HepG2 (cell line): ENCODE results near the gene RPL18. TPM values are rescaled to one million over a fixed set of nuclear protein-coding genes. Genes with fewer than 3 reads are reported as not detected.
A peak's percentile ranks its signal among the peaks of the same experiment; 100 is the strongest.

ENCODE experiments used
- ADNP ChIP-seq: sonication (generic); formaldehyde crosslinking; IDR thresholded peaks from 2 replicates; pipeline ENCODE4 v1.4.0; 2020; ENCODE audit warnings: missing genetic modification reagents
- AHR ChIP-seq: IDR thresholded peaks from 2 replicates; pipeline ENCODE4 v1.6.1; 2018; ENCODE audit warnings: missing genetic modification reagents, missing compliant biosample characterization
- ATRX ChIP-seq: sonication (generic); formaldehyde crosslinking; IDR thresholded peaks from 2 replicates; pipeline ENCODE4 v1.4.0; 2020; ENCODE audit warnings: missing genetic modification reagents, borderline replicate concordance
- BCL3 ChIP-seq: sonication (generic); formaldehyde crosslinking; IDR thresholded peaks from 2 replicates; pipeline ENCODE4 v1.5.1; 2020; ENCODE audit warnings: mild to moderate bottlenecking, missing genetic modification reagents, moderate library complexity
- CBX2 ChIP-seq, 2 experiments: fragments of 200-600 bp in 1 of 2; sonication (generic); formaldehyde crosslinking in 1 of 2; IDR thresholded peaks; 2 replicates each; pipeline versions ENCODE4 v1.7.0 to v1.8.1; 2018 to 2022; ENCODE audit warnings: low read depth in 2 of 2, low read length in 1 of 2, mild to moderate bottlenecking in 1 of 2, missing genetic modification reagents in 1 of 2
- CCDC6 ChIP-seq: sonication (generic); formaldehyde crosslinking; IDR thresholded peaks from 2 replicates; pipeline ENCODE4 v1.8.1; 2022; ENCODE audit warnings: mild to moderate bottlenecking, missing genetic modification reagents, moderate library complexity
- EEA1 ChIP-seq: sonication (generic); formaldehyde crosslinking; IDR thresholded peaks from 2 replicates; pipeline ENCODE4 v1.5.1; 2020; ENCODE audit warnings: mild to moderate bottlenecking, missing genetic modification reagents, borderline replicate concordance
- ETV6 ChIP-seq: sonication (generic); formaldehyde crosslinking; conservative IDR thresholded peaks from 2 replicates; pipeline ENCODE4 v1.4.0; 2020; ENCODE audit warnings: missing genetic modification reagents
- FOXK1 ChIP-seq: sonication (generic); formaldehyde crosslinking; IDR thresholded peaks from 2 replicates; pipeline ENCODE4 v1.4.0; 2020; ENCODE audit warnings: low read depth, missing genetic modification reagents, borderline replicate concordance
- FOXO1 ChIP-seq: sonication (generic); formaldehyde crosslinking; IDR thresholded peaks from 2 replicates; pipeline ENCODE4 v1.4.0; 2020; ENCODE audit warnings: missing genetic modification reagents
- HNF1A ChIP-seq, 2 experiments: sonication (generic) in 1 of 2; formaldehyde crosslinking in 1 of 2; IDR thresholded peaks; 2 replicates each; pipeline versions ENCODE4 v1.4.0 to v1.6.1; 2016 to 2020; ENCODE audit warnings: borderline replicate concordance in 1 of 2, low read depth in 1 of 2, mild to moderate bottlenecking in 1 of 2, missing genetic modification reagents in 1 of 2
- IKZF1 ChIP-seq: fragments of 450-650 bp; IDR thresholded peaks from 2 replicates; pipeline ENCODE4 v1.7.1; 2016
- KDM2A ChIP-seq: sonication (generic); formaldehyde crosslinking; IDR thresholded peaks from 2 replicates; pipeline ENCODE4 v1.4.0; 2020; ENCODE audit warnings: low read depth, missing genetic modification reagents, borderline replicate concordance
- KMT2B ChIP-seq: IDR thresholded peaks from 2 replicates; pipeline ENCODE4 v1.6.1; 2016; ENCODE audit warnings: missing genetic modification reagents, missing compliant biosample characterization
- MAF1 ChIP-seq: sonication (generic); formaldehyde crosslinking; IDR thresholded peaks from 2 replicates; pipeline ENCODE4 v1.5.0; 2020; ENCODE audit warnings: missing genetic modification reagents, borderline replicate concordance
- MTERF4 ChIP-seq: sonication (generic); formaldehyde crosslinking; IDR thresholded peaks from 2 replicates; pipeline ENCODE4 v1.8.0; 2023; ENCODE audit warnings: mild to moderate bottlenecking, missing genetic modification reagents
- NCOA2 ChIP-seq: sonication (generic); formaldehyde crosslinking; IDR thresholded peaks from 2 replicates; pipeline ENCODE4 v1.8.0; 2022; ENCODE audit warnings: inconsistent platforms
- NFE2 ChIP-seq: sonication (generic); formaldehyde crosslinking; IDR thresholded peaks from 2 replicates; pipeline ENCODE4 v1.4.0; 2020; ENCODE audit warnings: missing genetic modification reagents
- SMAD1 ChIP-seq: sonication (generic); formaldehyde crosslinking; IDR thresholded peaks from 2 replicates; pipeline ENCODE4 v1.4.0; 2020; ENCODE audit warnings: missing genetic modification reagents, low read depth, mild to moderate bottlenecking, borderline replicate concordance
- ZBTB26 ChIP-seq: IDR thresholded peaks from 2 replicates; pipeline ENCODE4 v1.6.1; 2016; ENCODE audit warnings: missing compliant biosample characterization, missing genetic modification reagents, borderline replicate concordance
- ZFY ChIP-seq: sonication (generic); formaldehyde crosslinking; IDR thresholded peaks from 2 replicates; pipeline ENCODE4 v1.4.0; 2020; ENCODE audit warnings: missing genetic modification reagents
- ZNF558 ChIP-seq: sonication (generic); formaldehyde crosslinking; IDR thresholded peaks from 2 replicates; pipeline ENCODE4 v1.9.0; 2022; ENCODE audit warnings: mild to moderate bottlenecking, missing genetic modification reagents, borderline replicate concordance
- ZNF572 ChIP-seq: sonication (generic); formaldehyde crosslinking; IDR thresholded peaks from 2 replicates; pipeline ENCODE4 v1.5.1; 2020; ENCODE audit warnings: mild to moderate bottlenecking, missing genetic modification reagents
- polyA plus RNA-seq, 8 experiments: library from polyadenylated mRNA; depleted of rRNA in 3 of 8; stranded (reverse) in 7 of 8; unstranded in 1 of 8; fragments of >200 nt; fragmentation: Illumina TruSeq in 4 of 8; extraction: Trizol in 4 of 8; gene quantifications; 2 replicates each; pipeline versions ENCODE4 v1.2.1 to v1.2.3, GENCODE V29; 2011 to 2016; ENCODE audit warnings: low read depth in 4 of 8, missing spikeins in 1 of 8, mixed read lengths in 1 of 8; ENCODE audit not compliant: insufficient read depth in 1 of 8
- total RNA-seq, 5 experiments: library from RNA; depleted of rRNA; stranded (reverse); fragments of >200 nt; fragmentation: Illumina TruSeq; extraction: Trizol; gene quantifications; 2 replicates each; pipeline ENCODE4 v1.2.3, GENCODE V29; 2016; ENCODE audit warnings: low read depth in 1 of 5

RPL18 gene
- total and polyA plus RNA-seq, 2 of the 13 experiments (the other 11 are each of a cell fraction or from before 2014, with no cell fraction given), result 1,485 to 1,639 TPM

GRCh38 chr19:48637449-48637947 lies 18.5 kb upstream of the RPL18 start (continued):
- TF ChIP-seq FOXK1 (CRISPR knock-in tag) (no peak; the same call in none of the 2 replicates), KMT2B (CRISPR knock-in tag) (peak; percentile 69; the same call in 1 of the 2 replicates), CBX2 (IDR thresholded peaks at IDR 0.05; ENCODE audit: low read depth, low read length) (no peak), CBX2 (CRISPR knock-in tag; IDR thresholded peaks at IDR 0.05; ENCODE audit: low read depth) (no peak; the same call in 1 of the 2 replicates), CCDC6 (CRISPR knock-in tag) (peak; percentile 90; the same call in 1 of the 2 replicates), KDM2A (CRISPR knock-in tag) (no peak; the same call in 1 of the 2 replicates), BCL3 (CRISPR knock-in tag) (peak; percentile 90), ZBTB26 (CRISPR knock-in tag) (no peak; the same call in 1 of the 2 replicates), NFE2 (CRISPR knock-in tag) (no peak), FOXO1 (CRISPR knock-in tag) (no peak), NCOA2 (CRISPR knock-in tag) (no peak), ADNP (no peak), ATRX (CRISPR knock-in tag) (no peak), AHR (CRISPR knock-in tag) (no peak), MAF1 (CRISPR knock-in tag) (no peak), HNF1A (IDR thresholded peaks at IDR 0.05; ENCODE audit: low read depth) (no peak), HNF1A (CRISPR knock-in tag; IDR thresholded peaks at IDR 0.05; ENCODE audit: borderline replicate concordance) (peak; percentile 68), ZFY (CRISPR knock-in tag) (no peak; the same call in 1 of the 2 replicates), ETV6 (CRISPR knock-in tag) (no peak), ZNF558 (CRISPR knock-in tag) (peak; percentile 92; the same call in 1 of the 2 replicates), SMAD1 (CRISPR knock-in tag) (no peak), MTERF4 (CRISPR knock-in tag) (no peak), ZNF572 (CRISPR knock-in tag) (no peak), EEA1 (CRISPR knock-in tag) (no peak; the same call in 1 of the 2 replicates), IKZF1 (no peak)
